Activated effector memory CD4-positive, alpha-beta T cell treated with anti-CD3 and anti-CD28 coated beads, Interleukin-2, amount 50 U/mL, for 16 hours (primary cell): ENCODE data around the gene P2RY2.
A peak's percentile ranks its signal among the peaks of the same experiment; 100 is the strongest.

Source experiments
- DNase-seq: peaks from one replicate; pipeline ENCODE4 v3.0.0-alpha.2; 2020

P2RY2 gene

GRCh38 chr11:73206801-73207200 is 11.3 kb upstream of the P2RY2 start:
- no peak for DNase-seq

GRCh38 chr11:73209892-73210291 is 8.2 kb upstream of the P2RY2 start:
- DNase-seq = no peak

GRCh38 chr11:73210916-73211667 is 7.0 kb upstream of the P2RY2 start:
- DNase-seq = no peak

GRCh38 chr11:73213196-73214143 is 4.6 kb upstream of the P2RY2 start:
- no peak for DNase-seq

GRCh38 chr11:73215191-73216134 is 2.6 kb upstream of the P2RY2 start:
- no peak for DNase-seq

- DNase-seq = no peak
Observed at GRCh38 chr11:73216465-73216864, 1.6 kb upstream of the P2RY2 start.

- no peak for DNase-seq
Observed at GRCh38 chr11:73217131-73217809, 811 bp upstream of the P2RY2 start.

GRCh38 chr11:73217810-73218105 is 323 bp upstream of the P2RY2 start:
- no peak for DNase-seq

GRCh38 chr11:73218830-73219215 is 742 bp downstream of the P2RY2 start:
- DNase-seq = no peak

- no peak for DNase-seq
Observed at GRCh38 chr11:73219396-73220285, 1.6 kb downstream of the P2RY2 start.

GRCh38 chr11:73221451-73221850 is 3.4 kb downstream of the P2RY2 start:
- no peak for DNase-seq

- peak; percentile 37 for DNase-seq
Observed at GRCh38 chr11:73221996-73222395, 3.9 kb downstream of the P2RY2 start.

- peak; percentile 58 for DNase-seq
Observed at GRCh38 chr11:73223998-73224730, 6.1 kb downstream of the P2RY2 start.

- DNase-seq = peak; percentile 41
Observed at GRCh38 chr11:73225001-73225686, 7.1 kb downstream of the P2RY2 start.

GRCh38 chr11:73225851-73226250 is 7.8 kb downstream of the P2RY2 start:
- DNase-seq = peak; percentile 31

GRCh38 chr11:73226297-73227006 is 8.4 kb downstream of the P2RY2 start:
- peak; percentile 42 for DNase-seq

GRCh38 chr11:73227571-73228211 is 9.6 kb downstream of the P2RY2 start:
- DNase-seq = peak; percentile 49

GRCh38 chr11:73228268-73229134 is 10.4 kb downstream of the P2RY2 start:
- peak; percentile 44 for DNase-seq
